Spleen (tissue), 11 donors: ENCODE measurements around the gene PARD6A. TPM values are rescaled to one million over a fixed set of nuclear protein-coding genes. Genes with fewer than 3 reads are reported as not detected.

Experiments
- DNase-seq: peaks from one replicate; pipeline ENCODE4 v3.0.0-alpha.2; 2020
- H3K27ac ChIP-seq, 8 donors: fragments of 200-600 bp; sonication (generic) in 7 of 8; 1 replicate in 4 of 8; 2 replicates in 4 of 8; pipeline versions ENCODE4 v1.5.0 to v1.8.0; 2016 to 2021; ENCODE audit warnings: inconsistent platforms in 4 of 8, mild to moderate bottlenecking in 4 of 8, moderate library complexity in 1 of 8
- H3K27me3 ChIP-seq, 7 donors: fragments of 200-600 bp; sonication (generic) in 6 of 7; replicated peaks in 1 of 7; 1 replicate in 4 of 7; 2 replicates in 3 of 7; pipeline versions ENCODE4 v1.5.0 to v1.8.0; 2016 to 2021; ENCODE audit warnings: inconsistent platforms in 3 of 7, mild to moderate bottlenecking in 1 of 7
- H3K36me3 ChIP-seq, 6 donors: fragments of 200-600 bp; sonication (generic) in 5 of 6; 1 replicate in 4 of 6; 2 replicates in 2 of 6; pipeline versions ENCODE4 v1.5.0 to v1.8.0; 2016 to 2021; ENCODE audit warnings: inconsistent platforms in 2 of 6
- H3K4me1 ChIP-seq, 6 donors: fragments of 200-600 bp; sonication (generic) in 5 of 6; 1 replicate in 3 of 6; 2 replicates in 3 of 6; pipeline versions ENCODE4 v1.5.0 to v1.8.0; 2016 to 2021; ENCODE audit warnings: inconsistent platforms in 3 of 6
- H3K4me3 ChIP-seq, 8 donors: fragments of 200-600 bp; sonication (generic) in 7 of 8; 1 replicate in 4 of 8; 2 replicates in 4 of 8; pipeline versions ENCODE4 v1.5.0 to v1.8.0; 2016 to 2021; ENCODE audit warnings: inconsistent platforms in 4 of 8, mild to moderate bottlenecking in 4 of 8, moderate library complexity in 2 of 8
- H3K9me3 ChIP-seq, 8 donors: fragments of 200-600 bp; sonication (generic) in 7 of 8; 1 replicate in 4 of 8; 2 replicates in 4 of 8; pipeline versions ENCODE4 v1.5.0 to v1.8.0; 2016 to 2021; ENCODE audit warnings: inconsistent platforms in 4 of 8
- POLR2A ChIP-seq, 3 donors: fragments of 450-650 bp; IDR thresholded peaks; one replicate each; pipeline ENCODE4 v1.5.1; 2017; ENCODE audit warnings: antibody characterized with exemption in 3 of 3, mild to moderate bottlenecking in 1 of 3
- POLR2AphosphoS5 ChIP-seq, 3 donors: sonication (generic); formaldehyde crosslinking; IDR thresholded peaks; one replicate each; pipeline ENCODE4 v1.5.1; 2017; ENCODE audit warnings: antibody characterized with exemption in 3 of 3
- WGBS, 5 donors: extraction: QIAGEN DNeasy Blood & Tissue Kit in 3 of 5; methylation state at CpG; one replicate each; pipeline versions ENCODE4 v1.1.5 to v1.1.7; 2013 to 2018; 5-methylcytosine and 5-hydroxymethylcytosine counted together
- intact Hi-C: fragments of 100-400 bp; cut with DNase I; formaldehyde crosslinking; loops from one replicate; pipeline ENCODE4 v1.15.0; 2023; ENCODE audit warnings: low total_unique reads
- polyA plus RNA-seq, 3 donors: library from polyadenylated mRNA; stranded (reverse); fragments of 200-250 nt; gene quantifications; one replicate each; pipeline ENCODE4 v1.2.1, GENCODE V29; 2013
- total RNA-seq, 7 donors: library from RNA; depleted of rRNA in 3 of 7; stranded (reverse); fragments of >200 nt in 3 of 7; fragmentation: NEBNext Ultra II Directional in 4 of 7; extraction: Animal tissue kit (Norgen Biotek cat#: 25700) in 4 of 7; gene quantifications; one replicate each; pipeline versions ENCODE4 v1.1.0 to v1.2.1, GENCODE V29; 2016 to 2021
- TF ChIP-seq, protein P1 (sequence below), 11 experiments: fragments of 200-600 bp in 7 of 11; fragments of 450-650 bp in 4 of 11; sonication (generic) in 4 of 11; IDR thresholded peaks in 8 of 11; conservative IDR thresholded peaks in 3 of 11; 1 replicate in 7 of 11; 2 replicates in 4 of 11; pipeline versions ENCODE4 v1.4.0 to v1.8.0; 2016 to 2021; ENCODE audit warnings: antibody characterized with exemption in 11 of 11, inconsistent platforms in 4 of 11, mild to moderate bottlenecking in 1 of 11
- donor health status: healthy with polysubstance abuse.
- donor health status: DM: no; HTN: no; CAD: no; lungs with moderate emphysema.
- donor health status: DM: no; HTN: no; CAD: no.
- donor health status: Bipolar disorder and iron deficiency.
- donor health status: healthy.
- donor health status: DM: no; HTN: no; CAD: no.
- donor health status: DM: yes; HTN: yes; CAD: no.

The PARD6A gene
- total and polyA plus RNA-seq, 10 donors = 3.3 to 13.8 (median 6.7) TPM

DNA sequence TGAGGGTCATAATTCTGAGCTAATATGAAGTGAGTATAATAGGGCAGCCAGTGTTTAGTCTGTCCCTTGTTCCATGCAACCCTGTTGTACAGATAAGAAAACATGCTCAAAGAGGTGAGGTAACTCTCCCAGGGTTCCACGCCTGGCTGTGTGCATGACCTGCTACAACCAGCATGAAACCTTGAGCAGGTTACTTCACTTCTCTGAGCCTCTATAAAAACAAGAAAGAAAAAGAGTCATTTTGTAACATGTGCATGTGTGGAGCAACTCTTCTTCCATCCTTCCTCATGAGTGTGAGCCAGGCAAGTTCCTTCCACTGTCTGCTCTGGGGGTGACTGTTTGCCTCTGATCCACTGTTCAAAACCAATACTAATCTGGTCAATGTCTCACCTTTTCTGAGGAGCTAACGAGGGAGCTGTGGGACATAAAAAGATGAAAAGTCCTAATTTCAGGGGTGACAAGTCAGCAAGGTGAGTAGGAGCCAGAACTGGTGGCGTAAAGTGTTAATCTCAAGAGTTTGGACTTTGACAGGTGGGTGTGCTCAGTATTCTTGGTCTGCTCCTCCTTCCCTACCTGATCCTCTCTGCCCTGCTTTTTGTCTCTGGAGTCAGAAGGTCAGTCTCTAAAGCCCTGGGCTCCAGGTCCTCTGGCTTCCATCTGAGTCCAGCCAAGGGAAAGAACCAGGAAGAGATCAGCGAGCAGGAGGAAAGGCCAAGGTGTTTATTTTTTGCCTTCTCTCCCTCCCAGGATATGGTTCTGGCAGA, 36.8 kb downstream of the PARD6A start:
- WGBS, 5 donors = 53 to 92% (median 79%) methylated on average over 4 of the region's 4 CpGs
- no peak for TF ChIP-seq POLR2A (IDR thresholded peaks at IDR 0.05)
- TF ChIP-seq, protein P1, sequence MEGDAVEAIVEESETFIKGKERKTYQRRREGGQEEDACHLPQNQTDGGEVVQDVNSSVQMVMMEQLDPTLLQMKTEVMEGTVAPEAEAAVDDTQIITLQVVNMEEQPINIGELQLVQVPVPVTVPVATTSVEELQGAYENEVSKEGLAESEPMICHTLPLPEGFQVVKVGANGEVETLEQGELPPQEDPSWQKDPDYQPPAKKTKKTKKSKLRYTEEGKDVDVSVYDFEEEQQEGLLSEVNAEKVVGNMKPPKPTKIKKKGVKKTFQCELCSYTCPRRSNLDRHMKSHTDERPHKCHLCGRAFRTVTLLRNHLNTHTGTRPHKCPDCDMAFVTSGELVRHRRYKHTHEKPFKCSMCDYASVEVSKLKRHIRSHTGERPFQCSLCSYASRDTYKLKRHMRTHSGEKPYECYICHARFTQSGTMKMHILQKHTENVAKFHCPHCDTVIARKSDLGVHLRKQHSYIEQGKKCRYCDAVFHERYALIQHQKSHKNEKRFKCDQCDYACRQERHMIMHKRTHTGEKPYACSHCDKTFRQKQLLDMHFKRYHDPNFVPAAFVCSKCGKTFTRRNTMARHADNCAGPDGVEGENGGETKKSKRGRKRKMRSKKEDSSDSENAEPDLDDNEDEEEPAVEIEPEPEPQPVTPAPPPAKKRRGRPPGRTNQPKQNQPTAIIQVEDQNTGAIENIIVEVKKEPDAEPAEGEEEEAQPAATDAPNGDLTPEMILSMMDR (IDR thresholded peaks at IDR 0.05 in 8 of 11, conservative IDR thresholded peaks at IDR 0.05 in 3 of 11) = no peak
- peaks cover 0 to 26% (median 9%) of the 10 kb centered on the region in 6 donors for H3K36me3 ChIP-seq
- H3K4me3 ChIP-seq = peak overlapping the region in 1 of 8 donors; percentile 23
- peak overlapping the region in 7 of 8 donors; percentile 6 to 76 (median 61) for H3K27ac ChIP-seq
- peaks cover 0 to 11% (median 8%) of the 10 kb centered on the region in 8 donors for H3K9me3 ChIP-seq
- peaks cover 0 to 45% (median 28%) of the 10 kb centered on the region in 6 donors for H3K4me1 ChIP-seq
- H3K27me3 ChIP-seq = no peaks in the 10 kb centered on the region
- intact Hi-C loops = no loop called here
- DNase-seq = no peak

DNA sequence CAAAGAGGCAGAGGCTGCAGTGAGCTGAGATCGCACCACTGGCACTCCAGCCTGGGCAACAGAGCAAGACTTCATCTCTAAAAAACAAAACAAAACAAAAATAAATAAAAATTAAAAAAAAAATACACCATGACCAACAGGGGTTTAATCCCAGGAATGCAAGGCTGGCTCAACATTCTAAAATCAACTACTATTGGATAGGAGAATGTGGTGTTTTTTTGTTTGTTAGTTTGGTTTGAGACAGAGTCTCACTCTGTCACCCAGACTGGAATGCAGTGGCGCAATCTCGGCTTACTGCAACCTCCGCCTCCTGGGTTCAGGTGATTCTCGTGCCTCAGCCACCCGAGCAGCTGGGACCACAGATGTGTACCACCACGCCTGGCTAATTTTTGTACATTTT, 38.5 kb downstream of the PARD6A start:
- DNase-seq = peak; percentile 30
- Histone ChIP-seq H3K4me1 (peaks cover 0 to 43% (median 25%) of the 10 kb centered on the region in 6 donors), H3K27me3 (no peaks in the 10 kb centered on the region), H3K27ac (no peak overlapping the region), H3K9me3 (peaks cover 0 to 11% (median 8%) of the 10 kb centered on the region in 8 donors), H3K36me3 (peaks cover 0 to 26% (median 9%) of the 10 kb centered on the region in 6 donors), H3K4me3 (no peak overlapping the region)
- intact Hi-C loops = no loop called here
- TF ChIP-seq, protein P1 (IDR thresholded peaks at IDR 0.05 in 8 of 11, conservative IDR thresholded peaks at IDR 0.05 in 3 of 11) = no peak
- TF ChIP-seq POLR2AphosphoS5 (IDR thresholded peaks at IDR 0.05) (no peak), POLR2A (IDR thresholded peaks at IDR 0.05) (no peak)
- 81 to 99% (median 94%) methylated on average over 7 of the region's 7 CpGs for WGBS, 5 donors

DNA sequence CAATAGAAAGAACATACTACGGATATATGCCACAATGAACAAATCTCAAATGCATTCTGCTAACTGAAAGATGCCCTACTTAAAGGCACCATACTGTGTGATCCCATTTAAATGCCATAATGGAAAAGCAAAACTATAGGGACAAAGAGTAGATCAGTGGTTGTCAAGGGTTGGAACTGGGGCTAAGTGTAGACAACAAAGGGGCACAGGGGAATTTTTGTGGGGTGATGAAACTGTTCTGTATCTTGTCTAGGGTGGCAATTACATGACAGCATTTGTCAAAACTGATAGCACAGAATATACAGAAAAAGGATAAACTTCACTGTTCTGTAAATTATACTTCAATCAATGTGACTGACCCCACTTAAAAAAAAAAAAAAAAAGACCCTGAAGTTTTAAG, 40.7 kb downstream of the PARD6A start:
- peaks cover 0 to 30% (median 9%) of the 10 kb centered on the region in 6 donors for H3K36me3 ChIP-seq
- DNase-seq = no peak
- intact Hi-C loops = no loop called here
- H3K27me3 ChIP-seq = no peaks in the 10 kb centered on the region
- H3K4me1 ChIP-seq = peaks cover 0 to 49% (median 23%) of the 10 kb centered on the region in 6 donors
- H3K4me3 ChIP-seq = no peak overlapping the region
- H3K9me3 ChIP-seq = peaks cover 0 to 11% (median 8%) of the 10 kb centered on the region in 8 donors
- TF ChIP-seq, protein P1 (IDR thresholded peaks at IDR 0.05 in 8 of 11, conservative IDR thresholded peaks at IDR 0.05 in 3 of 11) = no peak
- TF ChIP-seq POLR2AphosphoS5 (IDR thresholded peaks at IDR 0.05) = no peak
- H3K27ac ChIP-seq = no peak overlapping the region
- 88 to 98% (median 93%) methylated on average over 1 of the region's 1 CpG for WGBS, 5 donors

DNA sequence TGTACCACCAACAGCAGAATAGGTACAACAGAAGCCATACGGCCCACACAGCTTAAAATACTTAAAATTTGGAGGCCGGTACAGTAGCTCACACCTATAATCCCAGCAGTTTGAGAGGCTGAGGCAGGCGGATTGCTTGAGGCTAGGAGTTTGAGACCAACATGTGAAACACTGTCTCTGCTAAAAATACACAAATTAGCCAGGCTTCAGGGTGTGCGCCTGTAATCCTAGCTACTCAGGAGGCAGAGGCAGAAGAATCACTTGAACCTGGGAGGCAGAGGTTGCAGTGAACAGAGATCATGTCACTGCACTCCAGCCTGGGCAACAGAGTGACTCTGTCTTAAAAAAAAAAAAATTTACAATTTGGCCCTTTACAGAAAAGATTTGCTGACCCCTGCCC, 41.4 kb downstream of the PARD6A start:
- Histone ChIP-seq H3K9me3 (peaks cover 0 to 11% (median 8%) of the 10 kb centered on the region in 8 donors), H3K27me3 (no peaks in the 10 kb centered on the region), H3K27ac (no peak overlapping the region), H3K4me3 (no peak overlapping the region), H3K4me1 (peaks cover 0 to 41% (median 17%) of the 10 kb centered on the region in 6 donors), H3K36me3 (peaks cover 0 to 30% (median 9%) of the 10 kb centered on the region in 6 donors)
- WGBS, 5 donors = 91 to 97% (median 96%) methylated on average over 4 of the region's 4 CpGs
- TF ChIP-seq POLR2A (IDR thresholded peaks at IDR 0.05) (no peak), POLR2AphosphoS5 (IDR thresholded peaks at IDR 0.05) (no peak)
- TF ChIP-seq, protein P1 (IDR thresholded peaks at IDR 0.05 in 8 of 11, conservative IDR thresholded peaks at IDR 0.05 in 3 of 11) = no peak
- intact Hi-C loops = no loop called here
- DNase-seq = no peak
